ENCODE data around the gene POLR3B.

- no peak for TF ChIP-seq POLR2A (IDR thresholded peaks at IDR 0.05; ENCODE audit: low read length)
- no peak for TF ChIP-seq GATA1 (IDR thresholded peaks at IDR 0.05; ENCODE audit: low read depth, low read length)
These were observed 28.8 kb upstream of the POLR3B start for GRCh38 chr12:106328735-106329134.
